ENCODE data around the gene HMOX1. TPM values are rescaled to one million over a fixed set of nuclear protein-coding genes. Genes with fewer than 3 reads are reported as not detected.

HMOX1 gene
- total and polyA plus RNA-seq, 2 of the 13 experiments (the other 11 are each of a cell fraction or from before 2014, with no cell fraction given), result 53.6 to 67.4 TPM

GRCh38 chr22:35350539-35351503 is 30.1 kb upstream of the HMOX1 start (continued):
- TF ChIP-seq YEATS2 (CRISPR knock-in tag; IDR thresholded peaks at IDR 0.05; ENCODE audit: borderline replicate concordance) (peak; percentile 43; the same call in 1 of the 2 replicates), CHD2 (IDR thresholded peaks at IDR 0.05; ENCODE audit: low read depth, low read length) (no peak), ZNF691 (CRISPR knock-in tag; IDR thresholded peaks at IDR 0.05; ENCODE audit: borderline replicate concordance, low read depth) (peak; percentile 49; the same call in 1 of the 2 replicates), NCOA5 (CRISPR knock-in tag; IDR thresholded peaks at IDR 0.05) (no peak), SKI (IDR thresholded peaks at IDR 0.05; ENCODE audit: partially characterized antibody) (peak; percentile 42), U2AF2 (IDR thresholded peaks at IDR 0.05; ENCODE audit: low read depth, low read length) (no peak), ZNF337 (CRISPR knock-in tag; IDR thresholded peaks at IDR 0.05; ENCODE audit: borderline replicate concordance, low read depth) (no peak), GATA4 (IDR thresholded peaks at IDR 0.05; ENCODE audit: borderline replicate concordance, low read depth) (no peak), ZFP36 (IDR thresholded peaks at IDR 0.05; ENCODE audit: borderline replicate concordance, low read depth, low read length, partially characterized antibody) (no peak), SSRP1 (CRISPR knock-in tag; IDR thresholded peaks at IDR 0.05) (no peak), ZNF350 (CRISPR knock-in tag; IDR thresholded peaks at IDR 0.05; ENCODE audit: borderline replicate concordance, low read depth) (no peak; the same call in 1 of the 2 replicates), DR1 (CRISPR knock-in tag; IDR thresholded peaks at IDR 0.05) (no peak), MBNL3 (CRISPR knock-in tag; conservative IDR thresholded peaks at IDR 0.05) (no peak), SETDB1 (CRISPR knock-in tag; IDR thresholded peaks at IDR 0.05; ENCODE audit: borderline replicate concordance) (no peak), ZBTB7B (CRISPR knock-in tag; IDR thresholded peaks at IDR 0.05) (peak; percentile 76), POLR2AphosphoS2 (IDR thresholded peaks at IDR 0.05; ENCODE audit: low read depth, low read length) (no peak), NCOA2 (CRISPR knock-in tag; IDR thresholded peaks at IDR 0.05) (peak; percentile 19; the same call in 1 of the 2 replicates), MBD4 (IDR thresholded peaks at IDR 0.05; ENCODE audit: borderline replicate concordance, low read length) (no peak), ZNF543 (CRISPR knock-in tag; IDR thresholded peaks at IDR 0.05) (no peak), JUNB (CRISPR knock-in tag; IDR thresholded peaks at IDR 0.05; ENCODE audit: borderline replicate concordance) (no peak), GLMP (CRISPR knock-in tag; IDR thresholded peaks at IDR 0.05; ENCODE audit: borderline replicate concordance) (no peak)
- TF ChIP-seq, protein P1, sequence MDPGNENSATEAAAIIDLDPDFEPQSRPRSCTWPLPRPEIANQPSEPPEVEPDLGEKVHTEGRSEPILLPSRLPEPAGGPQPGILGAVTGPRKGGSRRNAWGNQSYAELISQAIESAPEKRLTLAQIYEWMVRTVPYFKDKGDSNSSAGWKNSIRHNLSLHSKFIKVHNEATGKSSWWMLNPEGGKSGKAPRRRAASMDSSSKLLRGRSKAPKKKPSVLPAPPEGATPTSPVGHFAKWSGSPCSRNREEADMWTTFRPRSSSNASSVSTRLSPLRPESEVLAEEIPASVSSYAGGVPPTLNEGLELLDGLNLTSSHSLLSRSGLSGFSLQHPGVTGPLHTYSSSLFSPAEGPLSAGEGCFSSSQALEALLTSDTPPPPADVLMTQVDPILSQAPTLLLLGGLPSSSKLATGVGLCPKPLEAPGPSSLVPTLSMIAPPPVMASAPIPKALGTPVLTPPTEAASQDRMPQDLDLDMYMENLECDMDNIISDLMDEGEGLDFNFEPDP (CRISPR knock-in tag; conservative IDR thresholded peaks at IDR 0.05), result no peak
- TF ChIP-seq, protein P2, sequence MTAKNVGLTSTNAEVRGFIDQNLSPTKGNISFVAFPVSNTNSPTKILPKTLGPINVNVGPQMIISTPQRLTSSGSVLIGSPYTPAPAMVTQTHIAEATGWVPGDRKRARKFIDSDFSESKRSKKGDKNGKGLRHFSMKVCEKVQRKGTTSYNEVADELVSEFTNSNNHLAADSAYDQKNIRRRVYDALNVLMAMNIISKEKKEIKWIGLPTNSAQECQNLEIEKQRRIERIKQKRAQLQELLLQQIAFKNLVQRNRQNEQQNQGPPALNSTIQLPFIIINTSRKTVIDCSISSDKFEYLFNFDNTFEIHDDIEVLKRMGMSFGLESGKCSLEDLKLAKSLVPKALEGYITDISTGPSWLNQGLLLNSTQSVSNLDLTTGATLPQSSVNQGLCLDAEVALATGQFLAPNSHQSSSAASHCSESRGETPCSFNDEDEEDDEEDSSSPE (CRISPR knock-in tag; IDR thresholded peaks at IDR 0.05), result 0 out of 2 replicates have a peak, but pooled peaks have one; percentile 59
- TF ChIP-seq, protein P3, sequence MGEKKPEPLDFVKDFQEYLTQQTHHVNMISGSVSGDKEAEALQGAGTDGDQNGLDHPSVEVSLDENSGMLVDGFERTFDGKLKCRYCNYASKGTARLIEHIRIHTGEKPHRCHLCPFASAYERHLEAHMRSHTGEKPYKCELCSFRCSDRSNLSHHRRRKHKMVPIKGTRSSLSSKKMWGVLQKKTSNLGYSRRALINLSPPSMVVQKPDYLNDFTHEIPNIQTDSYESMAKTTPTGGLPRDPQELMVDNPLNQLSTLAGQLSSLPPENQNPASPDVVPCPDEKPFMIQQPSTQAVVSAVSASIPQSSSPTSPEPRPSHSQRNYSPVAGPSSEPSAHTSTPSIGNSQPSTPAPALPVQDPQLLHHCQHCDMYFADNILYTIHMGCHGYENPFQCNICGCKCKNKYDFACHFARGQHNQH (CRISPR knock-in tag; IDR thresholded peaks at IDR 0.05), result peak; percentile 61; the same call in 1 of the 2 replicates
